Astrocyte (in vitro differentiated cells and primary cell): Measurements from ENCODE around the gene NEK6.

Source experiments
- CTCF ChIP-seq: IDR thresholded peaks from 2 replicates; pipeline ENCODE4 v1.5.1; 2011; ENCODE audit warnings: low read depth, mild to moderate bottlenecking, inconsistent platforms, low read length, moderate library complexity; ENCODE audit not compliant: insufficient read depth
- EZH2 ChIP-seq: IDR thresholded peaks from 2 replicates; pipeline ENCODE4 v1.6.1; 2012; ENCODE audit warnings: mild to moderate bottlenecking, low read length, inconsistent platforms; ENCODE audit not compliant: insufficient read depth

GRCh38 chr9:124369231-124369797 lies 111.6 kb downstream of the NEK6 start:
- TF ChIP-seq EZH2, result no peak
- TF ChIP-seq CTCF, result no peak
